Skeletal muscle tissue (tissue), 1 donor: ENCODE results near the gene CELA2A. TPM values are rescaled to one million over a fixed set of nuclear protein-coding genes. Genes with fewer than 3 reads are reported as not detected.

Experiments used
- total RNA-seq: library from RNA; depleted of rRNA; stranded (reverse); fragments of >200 nt; gene quantifications from one replicate; pipeline ENCODE4 v1.2.3, GENCODE V29; 2014

CELA2A gene
- total RNA-seq, 1 donor from 2014 or later: not detected

Other genes with a start within 250 kb of the CELA2A start
- 2.1 TPM for gene FHAD1, start 209.5 kb upstream of the CELA2A start, total RNA-seq
- 12.5 TPM for gene EFHD2, start 46.8 kb upstream of the CELA2A start, total RNA-seq
- gene CTRC, start 18.3 kb upstream of the CELA2A start, total RNA-seq: not detected
- gene CELA2B, start 19.4 kb downstream of the CELA2A start, total RNA-seq: 1.6 TPM
- 9.9 TPM for gene CASP9, start 67.5 kb downstream of the CELA2A start, total RNA-seq
- gene DNAJC16, start 70.1 kb downstream of the CELA2A start, total RNA-seq: 16.7 TPM
- 4.2 TPM for gene AGMAT, start 128.3 kb downstream of the CELA2A start, total RNA-seq
- 30.8 TPM for gene DDI2, start 160.7 kb downstream of the CELA2A start, total RNA-seq
- 36.0 TPM for gene PLEKHM2, start 227.6 kb downstream of the CELA2A start, total RNA-seq